H1 (cell line): ENCODE measurements around the gene AMN.

Experiments used
- ATF3 ChIP-seq: IDR thresholded peaks from 2 replicates; pipeline ENCODE4 v1.6.1; 2011; ENCODE audit warnings: low read depth, mild to moderate bottlenecking, low read length; ENCODE audit not compliant: insufficient read depth
- BCL11A ChIP-seq, 2 experiments: IDR thresholded peaks; one replicate each; pipeline ENCODE4 v1.6.1; 2011; ENCODE audit warnings: low read depth in 2 of 2, low read length in 2 of 2, mild to moderate bottlenecking in 2 of 2
- BRCA1 ChIP-seq: IDR thresholded peaks from 2 replicates; pipeline ENCODE4 v1.6.1; 2012; ENCODE audit warnings: low read depth, low read length, improper control_type of control experiment
- CBX5 ChIP-seq: fragments of 300-800, 300-1000 bp; sonication (generic); IDR thresholded peaks from 2 replicates; pipeline ENCODE4 v1.7.1; 2016; ENCODE audit warnings: antibody characterized with exemption, low read length, low read depth
- CEBPB ChIP-seq: IDR thresholded peaks from 2 replicates; pipeline ENCODE4 v1.6.1; 2012; ENCODE audit warnings: low read depth, low read length
- CHD7 ChIP-seq: fragments of 300-600 bp; sonication (generic); IDR thresholded peaks from 2 replicates; pipeline ENCODE4 v1.7.1; 2012; ENCODE audit warnings: low read length, moderate library complexity, mild to moderate bottlenecking, inconsistent platforms; ENCODE audit not compliant: insufficient replicate concordance
- CTCF ChIP-seq, 3 experiments: IDR thresholded peaks; 1 replicate in 2 of 3; 2 replicates in 1 of 3; pipeline versions ENCODE4 v1.5.1 to v1.6.1; 2011; ENCODE audit warnings: low read length in 3 of 3, mild to moderate bottlenecking in 3 of 3, inconsistent platforms in 2 of 3, low read depth in 1 of 3, moderate library complexity in 1 of 3; ENCODE audit not compliant: insufficient read depth in 1 of 3; ENCODE audit errors: control extremely low read depth in 1 of 3
- EP300 ChIP-seq, 2 experiments: IDR thresholded peaks; 1 replicate in 1 of 2; 2 replicates in 1 of 2; pipeline ENCODE4 v1.6.1; 2011 to 2012; ENCODE audit warnings: low read depth in 2 of 2, low read length in 2 of 2, mild to moderate bottlenecking in 2 of 2, borderline replicate concordance in 1 of 2, inconsistent platforms in 1 of 2, moderate library complexity in 1 of 2
- EZH2 ChIP-seq: fragments of 200-600 bp; sonication (generic); IDR thresholded peaks from 2 replicates; pipeline ENCODE4 v1.7.1; 2012; ENCODE audit warnings: low read depth, mild to moderate bottlenecking, moderate library complexity, low read length, inconsistent platforms; ENCODE audit not compliant: severe bottlenecking
- NRF1 ChIP-seq: IDR thresholded peaks from 2 replicates; pipeline ENCODE4 v1.6.1; 2011; ENCODE audit warnings: mild to moderate bottlenecking, low read depth, low read length, improper control_type of control experiment
- POLR2A ChIP-seq, 2 experiments: IDR thresholded peaks; 1 replicate in 1 of 2; 2 replicates in 1 of 2; pipeline ENCODE4 v1.6.1; 2011; ENCODE audit warnings: low read depth in 2 of 2, low read length in 2 of 2, mild to moderate bottlenecking in 2 of 2; ENCODE audit errors: control extremely low read depth in 1 of 2
- SIX5 ChIP-seq: IDR thresholded peaks from 2 replicates; pipeline ENCODE4 v1.6.1; 2011; ENCODE audit warnings: mild to moderate bottlenecking, low read depth, low read length
- TEAD4 ChIP-seq: IDR thresholded peaks from 2 replicates; pipeline ENCODE4 v1.6.1; 2012; ENCODE audit warnings: low read depth, low read length, inconsistent platforms, mixed read lengths

- no peak for TF ChIP-seq CTCF (IDR thresholded peaks at IDR 0.05; ENCODE audit: control extremely low read depth in 1 of 3, insufficient read depth in 1 of 3, low read depth in 1 of 3, low read length in 3 of 3)
- no peak for TF ChIP-seq TEAD4
- TF ChIP-seq SIX5, result no peak
- TF ChIP-seq EP300 (IDR thresholded peaks at IDR 0.05; ENCODE audit: borderline replicate concordance in 1 of 2, low read depth in 2 of 2, low read length in 2 of 2), result no peak
- TF ChIP-seq CEBPB, result no peak
- TF ChIP-seq CHD7, result no peak
- TF ChIP-seq ATF3, result no peak
- TF ChIP-seq POLR2A (IDR thresholded peaks at IDR 0.05; ENCODE audit: control extremely low read depth in 1 of 2, low read depth in 2 of 2, low read length in 2 of 2), result no peak
- no peak for TF ChIP-seq BRCA1
- no peak for TF ChIP-seq NRF1
- TF ChIP-seq CBX5, result no peak
- TF ChIP-seq EZH2, result no peak
- TF ChIP-seq BCL11A (IDR thresholded peaks at IDR 0.05; ENCODE audit: low read depth in 2 of 2, low read length in 2 of 2), result no peak
Measured at GRCh38 chr14:102966681-102967505, 44.4 kb downstream of the AMN start.
